PC-9 (cell line): ENCODE data around the gene WDFY3. TPM values are rescaled to one million over a fixed set of nuclear protein-coding genes. Genes with fewer than 3 reads are reported as not detected.
"Not testable (repeated sequence)": the region's sequence is repeated elsewhere in the genome, so short reads cannot be mapped to it uniquely, and the experiment has no call there.

ENCODE experiments used
- BruUV-seq: library from RNA; stranded (reverse); fragments of 400-500 nt; replicated peaks from 2 replicates; lab custom pipeline; 2021; lab: Mats Ljungman, UMichigan
- CTCF ChIA-PET: fragments of 300-600 bp; sonication (Branson Sonifier 250); formaldehyde crosslinking; loops from one replicate; lab custom pipeline; 2022; ENCODE audit warnings: antibody characterized with exemption; lab: Charles Lee
- POLR2A ChIA-PET: fragments of 300-600 bp; sonication (Branson Sonifier 250); formaldehyde crosslinking; loops from one replicate; lab custom pipeline; 2022; ENCODE audit warnings: antibody characterized with exemption; ENCODE audit not compliant: unreplicated experiment; lab: Charles Lee
- DNase-seq, 2 experiments: peaks; one replicate each; pipeline versions ENCODE4 v3.0.0 to v3.0.0-alpha.2; 2015 to 2022; ENCODE audit warnings: mixed read lengths in 1 of 2
- H2AFZ ChIP-seq: fragments of 200-600 bp; sonication (generic); 2 replicates; pipeline ENCODE4 v1.8.1; 2017; ENCODE audit warnings: antibody characterized with exemption
- H3F3A ChIP-seq: fragments of 200-600 bp; sonication (generic); 2 replicates; pipeline ENCODE4 v1.8.1; 2017; ENCODE audit warnings: antibody characterized with exemption, mild to moderate bottlenecking, low read depth; ENCODE audit not compliant: insufficient read depth
- H3K27ac ChIP-seq: fragments of 200-600 bp; sonication (generic); 2 replicates; pipeline ENCODE4 v1.6.1; 2016; ENCODE audit warnings: mixed run types
- H3K27me3 ChIP-seq: fragments of 200-600 bp; sonication (generic); 2 replicates; pipeline ENCODE4 v1.6.1; 2016; ENCODE audit warnings: low read depth, mixed run types; ENCODE audit not compliant: insufficient read depth
- H3K36me3 ChIP-seq: fragments of 200-600 bp; sonication (generic); 2 replicates; pipeline ENCODE4 v1.6.1; 2016; ENCODE audit warnings: low read depth, mixed run types
- H3K4me1 ChIP-seq: fragments of 200-600 bp; sonication (generic); replicated peaks from 2 replicates; pipeline ENCODE4 v1.6.1; 2016; ENCODE audit warnings: mixed run types; ENCODE audit not compliant: insufficient read depth
- H3K4me2 ChIP-seq: fragments of 200-600 bp; sonication (generic); 2 replicates; pipeline ENCODE4 v1.6.1; 2017; ENCODE audit warnings: mixed run types
- H3K4me3 ChIP-seq: fragments of 200-600 bp; sonication (generic); 2 replicates; pipeline ENCODE4 v1.6.1; 2016; ENCODE audit warnings: mixed run types
- H3K79me2 ChIP-seq: fragments of 200-600 bp; sonication (generic); 2 replicates; pipeline ENCODE4 v1.6.1; 2017; ENCODE audit warnings: low read depth, mixed run types
- H3K9me2 ChIP-seq: fragments of 200-600 bp; sonication (generic); 2 replicates; pipeline ENCODE4 v1.8.1; 2017; ENCODE audit warnings: mild to moderate bottlenecking; ENCODE audit not compliant: insufficient read depth
- H3K9me3 ChIP-seq: fragments of 200-600 bp; sonication (generic); 2 replicates; pipeline ENCODE4 v1.8.1; 2016; ENCODE audit warnings: low read depth; ENCODE audit not compliant: insufficient read depth
- H4K20me1 ChIP-seq: fragments of 200-600 bp; sonication (generic); 2 replicates; pipeline ENCODE4 v1.8.1; 2017; ENCODE audit not compliant: insufficient read depth
- CTCF ChIP-seq: fragments of 200-600 bp; sonication (generic); conservative IDR thresholded peaks from 2 replicates; pipeline ENCODE4 v1.6.1; 2017; ENCODE audit warnings: mixed run types, antibody characterized with exemption, mild to moderate bottlenecking, moderate library complexity
- EZH2 ChIP-seq: fragments of 200-600 bp; sonication (generic); IDR thresholded peaks from 2 replicates; pipeline ENCODE4 v1.8.0; 2017; ENCODE audit warnings: antibody characterized with exemption, low read depth
- intact Hi-C: fragments of 100-400 bp; cut with micrococcal nuclease; formaldehyde crosslinking; loops from one replicate; pipeline ENCODE4 v1.10.0; 2022; ENCODE audit not compliant: unreplicated experiment
- total RNA-seq: library from RNA; stranded (reverse); gene quantifications from 2 replicates; pipeline ENCODE4 v1.2.3, GENCODE V29; 2021

The WDFY3 gene
- total RNA-seq, 1 experiment from 2014 or later, result 35.4 TPM

GRCh38 chr4:84809946-84810345 lies 156.5 kb downstream of the WDFY3 start:
- no peaks in the 10 kb centered on the region for H3K9me3 ChIP-seq
- H3K36me3 ChIP-seq, result no peaks in the 10 kb centered on the region
- H3F3A ChIP-seq, result 0 out of 2 replicates have a peak, but pooled peaks cover 3% of the 10 kb centered on the region
- no peaks in the 10 kb centered on the region for H3K9me2 ChIP-seq
- H3K4me1 ChIP-seq, result peaks cover 14% of the 10 kb centered on the region
- no peaks in the 10 kb centered on the region for H3K79me2 ChIP-seq
- no peak overlapping the region for H3K27ac ChIP-seq
- H3K4me2 ChIP-seq, result no peak overlapping the region
- no peak for DNase-seq
- POLR2A ChIA-PET, result no interaction called here
- H2AFZ ChIP-seq, result no peak overlapping the region
- H3K4me3 ChIP-seq, result no peak overlapping the region
- TF ChIP-seq EZH2, result no peak
- H3K27me3 ChIP-seq, result no peaks in the 10 kb centered on the region
- H4K20me1 ChIP-seq, result no peaks in the 10 kb centered on the region
- CTCF ChIA-PET, result no interaction called here
- intact Hi-C loops, result no loop called here
- BruUV-seq, result no TSS peak

- H2AFZ ChIP-seq, result no peak overlapping the region
- CTCF ChIA-PET, result no interaction called here
- DNase-seq, result no peak
- no peaks in the 10 kb centered on the region for H3K4me1 ChIP-seq
- no peaks in the 10 kb centered on the region for H3F3A ChIP-seq
- H4K20me1 ChIP-seq, result no peaks in the 10 kb centered on the region
- H3K4me3 ChIP-seq, result no peak overlapping the region
- no TSS peak for BruUV-seq
- H3K9me2 ChIP-seq, result no peaks in the 10 kb centered on the region
- H3K27ac ChIP-seq, result no peak overlapping the region
- POLR2A ChIA-PET, result interaction anchor here (0.7 kb wide), 1 partner anchor 14 kb away, joined by 3 read pairs; no protein-coding TSS in a partner anchor
- no peaks in the 10 kb centered on the region for H3K79me2 ChIP-seq
- TF ChIP-seq CTCF (no peak), EZH2 (no peak)
- H3K36me3 ChIP-seq, result no peaks in the 10 kb centered on the region
- H3K4me2 ChIP-seq, result no peak overlapping the region
- no peaks in the 10 kb centered on the region for H3K27me3 ChIP-seq
- no peaks in the 10 kb centered on the region for H3K9me3 ChIP-seq
- intact Hi-C loops, result no loop called here
Measured at GRCh38 chr4:84808332-84808731, 158.2 kb downstream of the WDFY3 start.

- H2AFZ ChIP-seq, H3K27ac ChIP-seq, BruUV-seq, H3K79me2 ChIP-seq, POLR2A ChIA-PET, H3F3A ChIP-seq, H3K4me1 ChIP-seq, H3K4me2 ChIP-seq, H3K27me3 ChIP-seq, CTCF ChIA-PET, H3K9me3 ChIP-seq, DNase-seq, H3K36me3 ChIP-seq, intact Hi-C loops, H3K4me3 ChIP-seq, H3K9me2 ChIP-seq, H4K20me1 ChIP-seq: not testable (repeated sequence)
Measured at GRCh38 chr4:84806541-84806940, 159.9 kb downstream of the WDFY3 start.

- no peak overlapping the region for H3K4me2 ChIP-seq
- no peaks in the 10 kb centered on the region for H3K79me2 ChIP-seq
- H3K4me1 ChIP-seq, result no peaks in the 10 kb centered on the region
- intact Hi-C loops, result no loop called here
- BruUV-seq, result no TSS peak
- TF ChIP-seq EZH2 (no peak), CTCF (no peak)
- H3K9me3 ChIP-seq, result no peaks in the 10 kb centered on the region
- H3K27me3 ChIP-seq, result no peaks in the 10 kb centered on the region
- no peaks in the 10 kb centered on the region for H3F3A ChIP-seq
- H4K20me1 ChIP-seq, result no peaks in the 10 kb centered on the region
- no peaks in the 10 kb centered on the region for H3K36me3 ChIP-seq
- no peak overlapping the region for H2AFZ ChIP-seq
- H3K4me3 ChIP-seq, result no peak overlapping the region
- H3K9me2 ChIP-seq, result no peaks in the 10 kb centered on the region
- ChIA-PET CTCF (no interaction called here), POLR2A (no interaction called here)
- no peak for DNase-seq
- H3K27ac ChIP-seq, result no peak overlapping the region
Measured at GRCh38 chr4:84804136-84804535, 162.4 kb downstream of the WDFY3 start.
